Anterior cingulate cortex (tissue), 58 donors: ENCODE data around the gene CD9.
"Not testable (repeated sequence)": the region's sequence is repeated elsewhere in the genome, so short reads cannot be mapped to it uniquely, and the experiment has no call there.

ENCODE experiments used
- DNase-seq, 58 donors: peaks; one replicate each; lab custom pipeline; 2025; lab: John Stamatoyannopoulos, UW

Gene CD9

GRCh38 chr12:6200256-6201212, at the start of gene CD9:
Gene CD9 (plus strand): TSS chr12:6200400. CDS start chr12:6200500, 100 bp downstream.
- DNase-seq = peak in 34 of 58 donors; percentile 11 to 70 (median 42)

- peak in 2 of 58 donors; percentile 13 to 24 for DNase-seq
These were observed 45.3 kb upstream of the CD9 start for GRCh38 chr12:6154730-6155459.

GRCh38 chr12:6157482-6157881, 42.7 kb upstream of the CD9 start:
- DNase-seq = no peak

GRCh38 chr12:6158255-6158654, 41.9 kb upstream of the CD9 start:
- DNase-seq = no peak

- DNase-seq = no peak
These were observed 41.5 kb upstream of the CD9 start for GRCh38 chr12:6158749-6159148.

GRCh38 chr12:6159166-6160011, 40.8 kb upstream of the CD9 start:
- not testable (repeated sequence) for DNase-seq

GRCh38 chr12:6160049-6160649, 40.1 kb upstream of the CD9 start:
- DNase-seq = not testable (repeated sequence)

GRCh38 chr12:6161124-6161882, 38.9 kb upstream of the CD9 start:
- DNase-seq = no peak

- no peak for DNase-seq
These were observed 36.7 kb upstream of the CD9 start for GRCh38 chr12:6163416-6164060.

GRCh38 chr12:6165395-6165794, 34.8 kb upstream of the CD9 start:
- no peak for DNase-seq

- DNase-seq = no peak
These were observed 33.4 kb upstream of the CD9 start for GRCh38 chr12:6166808-6167207.

GRCh38 chr12:6167327-6168280, 32.6 kb upstream of the CD9 start:
- peak in 8 of 58 donors; percentile 10 to 38 (median 24) for DNase-seq

- no peak for DNase-seq
These were observed 28.7 kb upstream of the CD9 start for GRCh38 chr12:6171409-6172015.

GRCh38 chr12:6172086-6172485, 28.1 kb upstream of the CD9 start:
- no peak for DNase-seq

- no peak for DNase-seq
These were observed 27.3 kb upstream of the CD9 start for GRCh38 chr12:6172862-6173261.

- no peak for DNase-seq
These were observed 22.4 kb upstream of the CD9 start for GRCh38 chr12:6177642-6178358.
